Calu3 (cell line): ENCODE data around the gene KPRP. TPM values are rescaled to one million over a fixed set of nuclear protein-coding genes. Genes with fewer than 3 reads are reported as not detected.
A peak's percentile ranks its signal among the peaks of the same experiment; 100 is the strongest.

Source experiments
- BruUV-seq: library from RNA; stranded (reverse); fragments of 400-500 nt; replicated peaks from 2 replicates; lab custom pipeline; 2021; lab: Mats Ljungman, UMichigan
- CTCF ChIA-PET: fragments of 300-600 bp; sonication (Branson Sonifier 250); formaldehyde crosslinking; loops from one replicate; lab custom pipeline; 2022; ENCODE audit warnings: antibody characterized with exemption; lab: Charles Lee
- DNase-seq: peaks from one replicate; pipeline ENCODE4 v3.0.0; 2022
- H3K27ac Mint-ChIP-seq: one replicate; pipeline ENCODE4 v1.8.0; 2022; ENCODE audit warnings: mixed read lengths; ENCODE audit not compliant: unreplicated experiment
- H3K27me3 Mint-ChIP-seq: one replicate; pipeline ENCODE4 v1.8.0; 2022; ENCODE audit warnings: mixed read lengths; ENCODE audit not compliant: unreplicated experiment
- H3K36me3 Mint-ChIP-seq: one replicate; pipeline ENCODE4 v1.8.0; 2022; ENCODE audit warnings: mild to moderate bottlenecking, moderate library complexity, mixed read lengths; ENCODE audit not compliant: insufficient read depth, unreplicated experiment
- H3K4me1 Mint-ChIP-seq: one replicate; pipeline ENCODE4 v1.8.0; 2022; ENCODE audit warnings: mild to moderate bottlenecking, low read depth, mixed read lengths; ENCODE audit not compliant: unreplicated experiment
- H3K4me3 Mint-ChIP-seq: one replicate; pipeline ENCODE4 v1.8.0; 2022; ENCODE audit warnings: mild to moderate bottlenecking, low read depth, moderate library complexity, mixed read lengths; ENCODE audit not compliant: unreplicated experiment
- H3K9me3 Mint-ChIP-seq: one replicate; pipeline ENCODE4 v1.8.0; 2022; ENCODE audit warnings: low read depth, mixed read lengths; ENCODE audit not compliant: unreplicated experiment
- CTCF ChIP-seq: fragments of 200-600 bp; IDR thresholded peaks from one replicate; pipeline ENCODE4 v1.8.0; 2022; ENCODE audit warnings: antibody characterized with exemption; ENCODE audit not compliant: unreplicated experiment
- intact Hi-C: fragments of 100-400 bp; cut with micrococcal nuclease; formaldehyde crosslinking; loops from one replicate; pipeline ENCODE4 v1.10.0; 2022; ENCODE audit not compliant: unreplicated experiment
- total RNA-seq: library from RNA; stranded (reverse); gene quantifications from 2 replicates; pipeline ENCODE4 v1.2.3, GENCODE V29; 2022

The KPRP gene
- total RNA-seq, 1 experiment from 2014 or later: not detected

- Mint-ChIP-seq H3K9me3 (no peaks in the 10 kb centered on the region), H3K27me3 (peaks cover 58% of the 10 kb centered on the region), H3K4me1 (peaks cover 10% of the 10 kb centered on the region), H3K4me3 (no peak overlapping the region), H3K27ac (no peak overlapping the region), H3K36me3 (peaks cover 4% of the 10 kb centered on the region)
- intact Hi-C loops: loop anchor here (10.0 kb wide), 2 partner anchors 249 to 481 kb away; no protein-coding TSS in a partner anchor
- no TSS peak for BruUV-seq
- CTCF ChIA-PET: no interaction called here
- no peak for TF ChIP-seq CTCF
- no peak for DNase-seq
Observed at GRCh38 chr1:152743371-152744145, 14.3 kb upstream of the KPRP start.

GRCh38 chr1:152745289-152745704 is 12.5 kb upstream of the KPRP start:
- Mint-ChIP-seq H3K27me3 (peaks cover 55% of the 10 kb centered on the region), H3K36me3 (peaks cover 4% of the 10 kb centered on the region), H3K4me1 (peaks cover 10% of the 10 kb centered on the region), H3K9me3 (no peaks in the 10 kb centered on the region), H3K4me3 (no peak overlapping the region), H3K27ac (no peak overlapping the region)
- CTCF ChIA-PET: interaction anchor here (0.6 to 1.4 kb wide), 4 partner anchors 14 to 124 kb away, joined by 3 to 6 read pairs (median 4); no protein-coding TSS in a partner anchor
- BruUV-seq: no TSS peak
- DNase-seq: peak; percentile 21
- no peak for TF ChIP-seq CTCF
- intact Hi-C loops: loop anchor here (5.0 to 10.0 kb wide), 3 partner anchors 122 to 480 kb away; no protein-coding TSS in a partner anchor

- H3K27ac Mint-ChIP-seq: no peak overlapping the region
- BruUV-seq: no TSS peak
- CTCF ChIA-PET: interaction anchor here (0.6 to 1.4 kb wide), 3 partner anchors 13 to 124 kb away, joined by 3 to 4 read pairs (median 3); no protein-coding TSS in a partner anchor
- H3K27me3 Mint-ChIP-seq: peaks cover 61% of the 10 kb centered on the region
- no peak for TF ChIP-seq CTCF
- H3K36me3 Mint-ChIP-seq: peaks cover 4% of the 10 kb centered on the region
- intact Hi-C loops: loop anchor here (5.0 to 10.0 kb wide), 3 partner anchors 121 to 479 kb away; no protein-coding TSS in a partner anchor
- no peaks in the 10 kb centered on the region for H3K9me3 Mint-ChIP-seq
- H3K4me1 Mint-ChIP-seq: peaks cover 10% of the 10 kb centered on the region
- no peak for DNase-seq
- no peak overlapping the region for H3K4me3 Mint-ChIP-seq
Observed at GRCh38 chr1:152745765-152746444, 11.9 kb upstream of the KPRP start.

GRCh38 chr1:152747831-152748230 is 10.0 kb upstream of the KPRP start:
- H3K27ac Mint-ChIP-seq: no peak overlapping the region
- TF ChIP-seq CTCF: no peak
- DNase-seq: no peak
- intact Hi-C loops: loop anchor here (5.0 to 10.0 kb wide), 3 partner anchors 119 to 477 kb away; no protein-coding TSS in a partner anchor
- CTCF ChIA-PET: no interaction called here
- H3K36me3 Mint-ChIP-seq: peaks cover 4% of the 10 kb centered on the region
- H3K9me3 Mint-ChIP-seq: no peaks in the 10 kb centered on the region
- peaks cover 10% of the 10 kb centered on the region for H3K4me1 Mint-ChIP-seq
- peaks cover 67% of the 10 kb centered on the region for H3K27me3 Mint-ChIP-seq
- BruUV-seq: no TSS peak
- no peak overlapping the region for H3K4me3 Mint-ChIP-seq
